Mesendoderm (in vitro differentiated cells): Measurements from ENCODE around the gene FOSB.

ENCODE experiments used
- DNase-seq: peaks from one replicate; pipeline ENCODE4 v3.0.0; 2013
- H2AK5ac ChIP-seq: 2 replicates; pipeline ENCODE4 v1.6.1; 2013; ENCODE audit warnings: low read length, inconsistent platforms
- H2BK120ac ChIP-seq: 2 replicates; pipeline ENCODE4 v1.6.1; 2013; ENCODE audit warnings: low read depth, mild to moderate bottlenecking, low read length, moderate library complexity, mixed read lengths
- H2BK15ac ChIP-seq: replicated peaks from 2 replicates; pipeline ENCODE4 v1.6.1; 2013; ENCODE audit warnings: low read depth, mild to moderate bottlenecking, moderate library complexity
- H2BK5ac ChIP-seq: 2 replicates; pipeline ENCODE4 v1.6.1; 2013; ENCODE audit warnings: low read length, inconsistent platforms
- H3K18ac ChIP-seq: 2 replicates; pipeline ENCODE4 v1.6.1; 2013; ENCODE audit warnings: mild to moderate bottlenecking, low read length, mixed read lengths
- H3K23ac ChIP-seq: one replicate; pipeline ENCODE4 v1.6.1; 2013; ENCODE audit warnings: low read length
- H3K27ac ChIP-seq: 2 replicates; pipeline ENCODE4 v1.5.1; 2013; ENCODE audit warnings: low read depth, mild to moderate bottlenecking, inconsistent platforms, low read length, moderate library complexity
- H3K27me3 ChIP-seq: 2 replicates; pipeline ENCODE4 v1.6.1; 2013; ENCODE audit warnings: low read length, control low read depth, mild to moderate bottlenecking, inconsistent platforms; ENCODE audit not compliant: insufficient read depth, poor library complexity
- H3K36me3 ChIP-seq: 2 replicates; pipeline ENCODE4 v1.6.1; 2013; ENCODE audit warnings: low read length, inconsistent platforms; ENCODE audit not compliant: control insufficient read depth, insufficient read depth
- H3K4ac ChIP-seq: one replicate; pipeline ENCODE4 v1.6.1; 2013; ENCODE audit warnings: low read depth, mild to moderate bottlenecking, low read length, moderate library complexity
- H3K4me1 ChIP-seq: 2 replicates; pipeline ENCODE4 v1.6.1; 2013; ENCODE audit warnings: low read depth, low read length, inconsistent platforms; ENCODE audit not compliant: control insufficient read depth
- H3K4me2 ChIP-seq: 2 replicates; pipeline ENCODE4 v1.6.1; 2013; ENCODE audit warnings: low read length
- H3K4me3 ChIP-seq: 2 replicates; pipeline ENCODE4 v1.5.1; 2013; ENCODE audit warnings: mild to moderate bottlenecking, low read length
- H3K56ac ChIP-seq: one replicate; pipeline ENCODE4 v1.6.1; 2013; ENCODE audit warnings: low read length
- H3K79me1 ChIP-seq: 2 replicates; pipeline ENCODE4 v1.6.1; 2013; ENCODE audit warnings: low read length, inconsistent platforms
- H3K79me2 ChIP-seq: 2 replicates; pipeline ENCODE4 v1.6.1; 2013; ENCODE audit warnings: mild to moderate bottlenecking, low read length; ENCODE audit not compliant: control insufficient read depth, insufficient read depth
- H3K9ac ChIP-seq: 2 replicates; pipeline ENCODE4 v1.6.1; 2013; ENCODE audit warnings: low read length, inconsistent platforms
- H4K5ac ChIP-seq: one replicate; pipeline ENCODE4 v1.6.1; 2013; ENCODE audit warnings: low read length
- H4K8ac ChIP-seq: one replicate; pipeline ENCODE4 v1.6.1; 2013; ENCODE audit warnings: low read depth, mild to moderate bottlenecking, control low read depth, low read length, moderate library complexity
- WGBS: extraction: QIAGEN DNeasy Blood & Tissue Kit; methylation state at CpG from one replicate; pipeline ENCODE4 v1.1.7; 2013; ENCODE audit warnings: low lambda C conversion rate, missing lambda C conversion rate; ENCODE audit not compliant: insufficient coverage; ENCODE audit errors: extremely low coverage; 5-methylcytosine and 5-hydroxymethylcytosine counted together

FOSB gene

GRCh38 chr19:45500918-45501729 lies 33.3 kb downstream of the FOSB start:
- Histone ChIP-seq H3K36me3 (no peaks in the 10 kb centered on the region), H3K27me3 (no peaks in the 10 kb centered on the region), H3K79me1 (no peaks in the 10 kb centered on the region), H2BK15ac (no peak overlapping the region), H3K9ac (no peak overlapping the region), H3K4me2 (no peak overlapping the region), H3K4me1 (peaks cover 4% of the 10 kb centered on the region), H2BK5ac (no peak overlapping the region), H3K18ac (no peak overlapping the region), H3K4me3 (no peak overlapping the region), H3K79me2 (no peaks in the 10 kb centered on the region), H3K56ac (no peak overlapping the region), H4K5ac (no peak overlapping the region), H2BK120ac (no peak overlapping the region), H3K23ac (no peak overlapping the region), H4K8ac (no peak overlapping the region), H3K27ac (no peak overlapping the region), H3K4ac (no peak overlapping the region), H2AK5ac (no peak overlapping the region)
- no peak for DNase-seq
- WGBS: no CpG with 5 or more reads among the region's 8 CpGs

DNA sequence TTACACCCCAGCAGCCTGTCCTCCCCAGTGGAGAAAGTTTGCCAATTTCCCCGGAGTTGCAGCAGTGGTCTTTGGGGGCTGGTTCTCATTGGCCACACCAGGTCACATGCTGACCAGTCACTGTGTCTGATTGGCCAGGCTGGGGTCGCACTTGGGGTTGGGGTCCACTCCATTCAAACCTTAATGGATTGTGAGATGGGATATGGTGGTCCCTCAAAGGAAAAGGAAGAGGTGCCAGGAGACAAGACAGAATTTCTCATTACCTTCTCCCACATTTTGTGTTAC lies 33.9 kb downstream of the FOSB start:
- no peak overlapping the region for H2BK5ac ChIP-seq
- no peak overlapping the region for H2BK15ac ChIP-seq
- no peaks in the 10 kb centered on the region for H3K79me2 ChIP-seq
- H3K36me3 ChIP-seq: no peaks in the 10 kb centered on the region
- no peak overlapping the region for H3K9ac ChIP-seq
- H3K4me1 ChIP-seq: peaks cover 4% of the 10 kb centered on the region
- no peak overlapping the region for H2BK120ac ChIP-seq
- H3K4me3 ChIP-seq: no peak overlapping the region
- no peak overlapping the region for H3K56ac ChIP-seq
- no peak overlapping the region for H4K8ac ChIP-seq
- no peak for DNase-seq
- H3K23ac ChIP-seq: no peak overlapping the region
- H3K18ac ChIP-seq: no peak overlapping the region
- H3K4ac ChIP-seq: no peak overlapping the region
- no peaks in the 10 kb centered on the region for H3K79me1 ChIP-seq
- WGBS: no CpG with 5 or more reads among the region's 2 CpGs
- H4K5ac ChIP-seq: no peak overlapping the region
- H3K27ac ChIP-seq: no peak overlapping the region
- H3K27me3 ChIP-seq: no peaks in the 10 kb centered on the region
- no peak overlapping the region for H2AK5ac ChIP-seq
- H3K4me2 ChIP-seq: no peak overlapping the region

GRCh38 chr19:45502111-45502510 lies 34.3 kb downstream of the FOSB start:
- Histone ChIP-seq H2AK5ac (no peak overlapping the region), H3K4me1 (peaks cover 4% of the 10 kb centered on the region), H2BK120ac (no peak overlapping the region), H3K18ac (no peak overlapping the region), H3K9ac (no peak overlapping the region), H3K4ac (no peak overlapping the region), H3K4me3 (no peak overlapping the region), H3K79me1 (no peaks in the 10 kb centered on the region), H2BK15ac (no peak overlapping the region), H3K79me2 (no peaks in the 10 kb centered on the region), H3K23ac (no peak overlapping the region), H3K27ac (no peak overlapping the region), H4K5ac (no peak overlapping the region), H3K56ac (no peak overlapping the region), H3K36me3 (no peaks in the 10 kb centered on the region), H2BK5ac (no peak overlapping the region), H3K27me3 (no peaks in the 10 kb centered on the region), H4K8ac (no peak overlapping the region), H3K4me2 (no peak overlapping the region)
- WGBS: no CpG with 5 or more reads among the region's 5 CpGs
- no peak for DNase-seq

GRCh38 chr19:45503909-45504308 lies 36.1 kb downstream of the FOSB start:
- Histone ChIP-seq H2AK5ac (no peak overlapping the region), H3K36me3 (no peaks in the 10 kb centered on the region), H3K27ac (no peak overlapping the region), H3K4me3 (no peak overlapping the region), H3K56ac (no peak overlapping the region), H3K79me2 (peaks cover 14% of the 10 kb centered on the region), H3K4ac (no peak overlapping the region), H3K23ac (no peak overlapping the region), H4K8ac (no peak overlapping the region), H3K4me2 (no peak overlapping the region), H3K9ac (no peak overlapping the region), H3K27me3 (no peaks in the 10 kb centered on the region), H2BK120ac (no peak overlapping the region), H2BK5ac (no peak overlapping the region), H3K4me1 (peaks cover under 1% of the 10 kb centered on the region), H3K79me1 (peaks cover 2% of the 10 kb centered on the region), H2BK15ac (no peak overlapping the region), H3K18ac (no peak overlapping the region), H4K5ac (no peak overlapping the region)
- no peak for DNase-seq
- no CpG with 5 or more reads among the region's 9 CpGs for WGBS

DNA sequence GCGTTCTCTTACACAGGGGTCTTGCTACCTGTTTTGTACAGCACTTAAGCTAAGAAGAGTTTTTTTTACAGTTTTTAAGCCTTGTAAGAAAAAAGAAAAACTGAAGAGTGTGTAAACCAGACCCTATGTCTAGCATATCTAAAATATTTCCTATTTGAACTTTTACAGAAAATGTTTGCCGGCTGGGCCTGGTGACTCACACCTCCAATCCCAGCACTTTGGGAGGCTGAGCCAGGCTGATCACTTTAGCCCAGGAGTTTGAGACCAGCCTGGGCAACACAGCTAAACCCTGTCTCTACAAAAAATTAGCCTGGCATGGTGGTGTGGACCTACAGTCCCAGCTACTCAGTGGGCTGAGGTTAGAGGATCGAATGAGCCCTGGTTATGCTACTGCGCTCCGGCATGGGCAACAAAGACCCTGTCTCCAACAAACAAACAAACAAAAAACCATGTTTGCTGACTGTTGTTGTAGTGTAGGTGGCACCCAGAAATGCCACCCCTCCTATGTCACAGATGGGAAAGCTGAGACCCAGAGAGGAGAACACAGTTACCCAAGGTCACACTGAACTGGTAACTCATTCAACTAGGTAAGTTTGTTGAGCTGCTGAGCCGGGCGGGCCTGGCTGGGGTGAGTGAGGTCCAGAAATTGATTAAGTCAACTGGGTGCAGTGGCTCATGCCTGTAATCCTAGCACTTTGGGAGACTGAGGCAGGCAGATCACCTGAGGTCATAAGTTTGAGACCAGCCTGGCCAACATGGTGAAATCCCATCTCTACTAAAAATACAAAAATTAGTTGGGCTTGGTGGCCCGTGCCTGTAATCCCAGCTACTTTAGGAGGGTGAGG lies 37.6 kb downstream of the FOSB start:
- no peaks in the 10 kb centered on the region for H3K27me3 ChIP-seq
- H4K8ac ChIP-seq: no peak overlapping the region
- DNase-seq: no peak
- H3K79me1 ChIP-seq: peaks cover 2% of the 10 kb centered on the region
- H2BK5ac ChIP-seq: no peak overlapping the region
- H2AK5ac ChIP-seq: no peak overlapping the region
- H3K4ac ChIP-seq: peak overlapping the region; percentile 62
- no peak overlapping the region for H3K4me2 ChIP-seq
- H3K18ac ChIP-seq: no peak overlapping the region
- H3K9ac ChIP-seq: no peak overlapping the region
- H2BK120ac ChIP-seq: no peak overlapping the region
- no peak overlapping the region for H3K23ac ChIP-seq
- H3K27ac ChIP-seq: no peak overlapping the region
- no peak overlapping the region for H3K4me3 ChIP-seq
- peak overlapping the region; percentile 37 for H3K56ac ChIP-seq
- peaks cover 2% of the 10 kb centered on the region for H3K4me1 ChIP-seq
- no peak overlapping the region for H2BK15ac ChIP-seq
- H3K79me2 ChIP-seq: peaks cover 27% of the 10 kb centered on the region
- no peaks in the 10 kb centered on the region for H3K36me3 ChIP-seq
- WGBS: no CpG with 5 or more reads among the region's 8 CpGs
- no peak overlapping the region for H4K5ac ChIP-seq
